NCI-H2107 (cell line): ENCODE data around the gene NT5C2.
"Not testable (repeated sequence)": the region's sequence is repeated elsewhere in the genome, so short reads cannot be mapped to it uniquely, and the experiment has no call there.

Experiments
- DNase-seq: peaks from one replicate; lab custom pipeline; 2025; lab: John Stamatoyannopoulos, UW

The NT5C2 gene

DNA sequence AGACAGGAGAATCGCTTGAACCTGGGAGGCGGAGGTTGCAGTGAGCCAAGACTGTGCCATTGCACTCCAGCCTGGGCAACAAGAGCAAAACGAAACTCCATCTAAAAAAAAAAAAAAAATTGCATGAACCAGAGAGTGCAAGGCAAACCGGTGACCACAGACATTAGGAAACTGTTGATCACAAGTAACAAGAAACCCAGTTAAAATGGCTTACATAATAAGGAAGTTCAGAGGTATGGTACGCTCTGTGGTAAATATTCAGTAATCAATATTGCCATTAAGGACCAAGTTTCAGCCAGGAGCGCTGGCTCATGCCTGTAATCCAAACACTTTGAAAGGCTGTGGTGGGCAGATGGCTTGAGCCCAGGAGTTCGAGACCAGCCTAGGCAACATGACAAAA is 9.2 kb upstream of the NT5C2 start:
- no peak for DNase-seq

GRCh38 chr10:103199488-103199887 is 6.4 kb upstream of the NT5C2 start:
- no peak for DNase-seq

GRCh38 chr10:103198648-103199047 is 5.6 kb upstream of the NT5C2 start:
- DNase-seq: no peak

- no peak for DNase-seq
These were observed 4.8 kb upstream of the NT5C2 start for GRCh38 chr10:103197903-103198302.

GRCh38 chr10:103197174-103197573 is 4.1 kb upstream of the NT5C2 start:
- no peak for DNase-seq

DNA sequence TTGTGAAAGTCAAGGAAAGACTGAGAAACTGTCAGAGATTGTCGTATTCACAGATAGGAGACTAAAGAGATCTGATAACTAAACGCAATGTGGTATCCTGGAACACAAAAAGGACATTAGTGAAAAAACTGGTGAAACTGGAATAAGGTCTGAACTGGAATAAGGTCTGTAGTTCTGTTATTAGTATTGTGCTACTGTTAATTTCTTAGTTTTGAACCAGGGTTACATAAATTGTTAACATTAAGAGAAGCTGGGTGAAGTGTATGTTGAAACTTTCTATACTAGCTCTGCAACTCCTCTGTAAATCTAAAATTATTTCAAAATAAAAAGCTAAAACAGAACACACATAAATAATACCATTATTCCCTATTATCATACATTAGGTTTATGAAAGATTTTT is 3.4 kb upstream of the NT5C2 start:
- DNase-seq: no peak

- DNase-seq: no peak
These were observed 903 bp upstream of the NT5C2 start for GRCh38 chr10:103193820-103194529.

DNA sequence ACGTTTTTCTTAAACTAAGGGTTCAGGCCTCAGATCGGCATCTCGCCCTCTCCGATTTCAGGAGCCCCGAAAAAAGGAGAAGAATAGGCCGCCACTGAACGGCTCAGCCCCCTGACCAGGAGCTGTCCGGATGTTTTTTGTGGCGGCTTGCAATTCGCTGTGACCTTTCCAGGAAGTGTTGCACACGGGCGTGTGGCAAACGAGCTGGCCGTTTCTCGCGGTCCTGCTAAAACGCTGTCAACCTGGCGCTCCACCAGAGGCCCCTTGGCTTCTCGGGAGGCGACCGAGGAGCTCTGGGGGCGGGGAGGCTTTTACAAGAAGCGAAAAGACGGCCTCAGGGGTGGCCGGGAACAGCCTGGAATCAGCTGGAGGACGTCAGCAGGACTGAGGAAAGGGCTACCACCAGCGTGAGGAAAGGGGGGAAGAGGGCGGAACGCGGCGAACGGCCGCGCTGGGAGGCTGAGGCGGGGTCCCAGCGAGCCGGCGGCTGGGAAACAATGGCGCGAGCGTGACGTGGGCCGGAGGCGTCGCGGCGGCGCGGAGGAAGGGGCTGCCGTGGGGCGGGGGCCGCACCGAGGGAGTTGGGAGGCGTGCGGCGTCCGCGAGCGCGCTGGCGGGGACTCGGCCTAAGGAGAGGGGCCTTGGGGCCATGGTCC is 493 bp downstream of the NT5C2 start:
- DNase-seq: peak; percentile 3

GRCh38 chr10:103192089-103192450 is 1.0 kb downstream of the NT5C2 start:
- DNase-seq: no peak

GRCh38 chr10:103191198-103191597 is 1.9 kb downstream of the NT5C2 start:
- not testable (repeated sequence) for DNase-seq

DNA sequence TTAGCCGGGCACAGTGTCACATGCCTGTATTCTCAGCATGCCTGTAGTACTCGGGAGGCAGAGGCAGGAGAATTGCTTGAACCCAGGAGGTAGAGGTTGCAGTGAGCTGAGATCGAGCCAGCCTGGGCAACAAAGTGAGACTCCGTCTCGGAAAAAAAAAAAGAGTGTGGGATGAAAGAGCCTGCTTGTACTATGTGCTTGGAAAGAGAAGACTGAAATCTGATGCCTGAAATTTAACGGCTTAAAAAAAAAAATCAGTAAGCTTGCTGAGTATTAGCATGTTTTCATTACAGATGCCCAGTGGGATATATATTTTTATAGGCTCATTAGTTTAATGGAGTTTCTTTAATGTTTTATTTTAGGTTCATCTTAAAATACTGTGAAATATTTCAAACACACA is 4.2 kb downstream of the NT5C2 start:
- no peak for DNase-seq

- DNase-seq: no peak
These were observed 6.9 kb downstream of the NT5C2 start for GRCh38 chr10:103186128-103186527.

DNA sequence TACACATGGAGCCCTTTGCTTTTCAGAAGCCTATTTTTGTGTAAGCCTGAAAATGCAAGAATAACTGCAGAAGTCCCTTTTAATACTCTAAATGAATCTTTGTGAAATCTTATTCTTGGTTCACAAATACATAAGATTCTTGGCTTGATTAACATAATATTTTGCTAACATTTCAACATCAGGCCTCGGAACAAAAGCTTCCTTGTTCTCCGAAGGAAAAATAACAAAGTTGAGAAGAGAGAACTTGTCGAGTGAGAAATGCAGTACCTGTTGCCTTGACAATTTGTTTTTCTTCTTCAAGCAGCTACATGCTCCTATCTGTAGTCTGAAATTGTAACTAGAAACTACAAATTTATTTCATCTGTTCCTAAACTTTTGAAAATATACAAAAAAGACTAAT is 8.5 kb downstream of the NT5C2 start:
- no peak for DNase-seq

DNA sequence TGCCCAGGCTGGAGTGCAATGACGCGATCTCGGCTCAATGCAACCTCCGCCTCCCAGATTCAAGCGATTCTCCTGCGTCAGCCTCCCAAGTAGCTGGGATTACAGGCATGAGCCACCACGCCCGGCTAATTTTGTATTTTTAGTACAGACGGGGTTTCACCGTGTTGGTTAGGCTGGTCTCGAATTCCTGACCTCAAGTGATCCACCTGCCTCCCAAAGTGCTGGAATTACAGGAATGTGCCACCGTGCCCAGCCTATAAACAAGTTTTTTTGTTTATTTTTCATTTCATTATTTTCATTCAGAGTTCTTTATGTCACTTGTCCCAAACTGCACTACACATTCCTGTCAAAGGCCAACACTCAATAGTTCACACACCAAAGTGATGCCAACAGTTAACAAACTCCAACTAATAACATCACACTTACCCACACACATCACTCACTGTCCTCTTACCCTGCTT is 9.1 kb downstream of the NT5C2 start:
- DNase-seq: not testable (repeated sequence)

GRCh38 chr10:103181244-103181643 is 11.8 kb downstream of the NT5C2 start:
- no peak for DNase-seq

- DNase-seq: no peak
These were observed 12.6 kb downstream of the NT5C2 start for GRCh38 chr10:103180491-103180890.

DNA sequence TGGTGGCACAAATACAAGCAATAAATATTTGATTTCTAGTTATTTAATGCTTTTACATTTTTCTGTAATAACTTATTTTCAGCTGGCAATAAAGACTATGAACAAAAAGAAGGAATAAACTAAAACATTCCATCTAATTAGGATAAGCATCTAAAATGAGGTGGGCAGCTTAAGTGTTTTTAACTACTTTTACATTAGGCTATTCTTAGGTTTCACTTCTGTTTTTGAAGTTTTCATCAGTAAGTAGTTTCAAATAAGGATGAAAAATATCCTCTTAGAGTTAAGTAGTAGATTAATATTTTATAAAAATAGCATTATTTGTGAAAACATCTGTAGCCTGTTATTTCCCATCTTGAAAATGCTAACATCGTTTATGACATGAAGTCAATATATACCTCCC is 15.9 kb downstream of the NT5C2 start:
- DNase-seq: no peak

- DNase-seq: no peak
These were observed 17.3 kb downstream of the NT5C2 start for GRCh38 chr10:103175580-103176285.

GRCh38 chr10:103174324-103174723 is 18.7 kb downstream of the NT5C2 start:
- not testable (repeated sequence) for DNase-seq

- DNase-seq: no peak
These were observed 21.8 kb downstream of the NT5C2 start for GRCh38 chr10:103171278-103171677.

DNA sequence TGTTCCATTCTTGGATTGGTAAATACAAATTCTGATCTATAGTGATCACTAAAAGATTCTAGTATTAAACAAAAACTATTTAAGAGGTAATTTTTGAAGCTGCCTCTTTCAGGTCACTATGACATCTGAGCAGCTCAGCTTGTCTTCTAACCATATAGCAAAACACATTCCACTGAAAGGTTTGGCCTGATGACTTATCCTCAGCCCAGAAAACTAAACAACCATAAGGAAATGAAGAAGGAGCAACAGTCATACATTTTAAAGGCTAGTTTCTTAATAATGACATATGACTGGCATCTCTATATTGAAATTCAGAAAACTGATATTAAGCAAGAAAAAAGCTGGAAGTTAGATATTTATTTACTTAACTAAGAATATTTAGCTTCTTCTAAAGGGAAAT is 24.6 kb downstream of the NT5C2 start:
- no peak for DNase-seq

GRCh38 chr10:103167554-103167953 is 25.5 kb downstream of the NT5C2 start:
- not testable (repeated sequence) for DNase-seq

GRCh38 chr10:103166523-103166922 is 26.5 kb downstream of the NT5C2 start:
- DNase-seq: no peak
